ENCODE data around the gene RFLNA. TPM values are rescaled to one million over a fixed set of nuclear protein-coding genes. Genes with fewer than 3 reads are reported as not detected.

RFLNA gene
- total and polyA plus RNA-seq, 2 of the 13 experiments (the other 11 are each of a cell fraction or from before 2014, with no cell fraction given), result not detected

DNA sequence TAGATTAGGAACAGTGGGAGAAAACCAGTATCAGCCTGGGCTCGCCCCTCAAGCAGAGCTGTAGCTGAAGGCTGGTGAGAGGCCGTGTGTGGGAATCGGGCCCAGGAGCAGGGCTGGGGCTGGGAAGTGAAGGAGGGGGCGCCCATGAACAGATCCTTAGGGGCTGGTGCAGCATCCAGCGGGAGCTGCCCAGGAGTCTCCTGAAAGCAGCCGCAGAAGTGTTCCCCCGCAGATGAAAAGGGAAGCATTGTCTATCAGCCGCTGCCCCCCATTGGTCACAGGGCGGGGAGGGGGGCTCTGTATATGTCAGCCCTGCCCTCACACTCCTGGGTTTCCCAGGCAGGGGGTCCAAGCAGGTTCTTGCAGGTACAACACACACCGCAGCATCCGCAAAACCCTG is 15.6 kb upstream of the RFLNA start:
- BruUV-seq (replicated peaks), result no TSS peak
- Histone ChIP-seq H3K27ac (ENCODE audit: extremely low read length, insufficient read depth, low read length) (no peak overlapping the region), H3K4me3 (replicated peaks in 1 of 3; ENCODE audit: insufficient read depth in 1 of 3, low read depth in 2 of 3, low read length in 3 of 3) (peak overlapping the region in 1 of 3 experiments; percentile 20; a peak in 1 of 6 replicates), H3K9me3 (ENCODE audit: low read length) (no peaks in the 10 kb centered on the region), H3K79me2 (ENCODE audit: insufficient read depth, low read length) (no peaks in the 10 kb centered on the region), H3K4me1 (ENCODE audit: insufficient read depth, low read length) (peaks cover 43% of the 10 kb centered on the region), H3K9ac (ENCODE audit: insufficient read depth, low read depth, low read length) (no peak overlapping the region), H3K27me3 (ENCODE audit: control insufficient read depth in 1 of 2, insufficient read depth in 2 of 2, low read length in 2 of 2) (peaks cover 0 to 18% of the 10 kb centered on the region in 2 experiments; a peak in 2 of 5 replicates), H3K36me3 (replicated peaks in 1 of 2; ENCODE audit: control insufficient read depth in 1 of 2, insufficient read depth in 2 of 2, low read length in 2 of 2) (no peaks in the 10 kb centered on the region), H2AFZ (ENCODE audit: low read length) (no peak overlapping the region), H3K4me2 (ENCODE audit: low read depth, low read length) (peak overlapping the region; percentile 64; the same call in 1 of the 2 replicates), H4K20me1 (ENCODE audit: insufficient read depth, low read length) (no peaks in the 10 kb centered on the region; the same call in 1 of the 2 replicates)
- FAIRE-seq (no peak), DNase-seq (ENCODE audit: low spot score) (no peak), ATAC-seq (no peak)
- ChIA-PET POLR2A (no interaction called here), CTCF (ENCODE audit: low intra/inter-chr PET ratio, low total read pairs) (no interaction called here)
- in situ Hi-C loops (cut with HindIII; ENCODE audit: extremely low pct_ligation_motif_present, low pct_unique_long_range_greater_than_20kb) (no loop called here), intact Hi-C loops (cut with micrococcal nuclease; ENCODE audit: unreplicated experiment) (no loop called here)
- WGBS (ENCODE audit: low lambda C conversion rate), result 82% methylated on average over 11 of the region's 11 CpGs
- TF ChIP-seq SMAD1 (CRISPR knock-in tag; IDR thresholded peaks at IDR 0.05; ENCODE audit: borderline replicate concordance, low read depth) (no peak), SRSF1 (optimal IDR thresholded peaks at IDR 0.05; ENCODE audit: low read depth, low read length) (peak; percentile 36)
- TF ChIP-seq, protein P1, sequence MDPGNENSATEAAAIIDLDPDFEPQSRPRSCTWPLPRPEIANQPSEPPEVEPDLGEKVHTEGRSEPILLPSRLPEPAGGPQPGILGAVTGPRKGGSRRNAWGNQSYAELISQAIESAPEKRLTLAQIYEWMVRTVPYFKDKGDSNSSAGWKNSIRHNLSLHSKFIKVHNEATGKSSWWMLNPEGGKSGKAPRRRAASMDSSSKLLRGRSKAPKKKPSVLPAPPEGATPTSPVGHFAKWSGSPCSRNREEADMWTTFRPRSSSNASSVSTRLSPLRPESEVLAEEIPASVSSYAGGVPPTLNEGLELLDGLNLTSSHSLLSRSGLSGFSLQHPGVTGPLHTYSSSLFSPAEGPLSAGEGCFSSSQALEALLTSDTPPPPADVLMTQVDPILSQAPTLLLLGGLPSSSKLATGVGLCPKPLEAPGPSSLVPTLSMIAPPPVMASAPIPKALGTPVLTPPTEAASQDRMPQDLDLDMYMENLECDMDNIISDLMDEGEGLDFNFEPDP (CRISPR knock-in tag; conservative IDR thresholded peaks at IDR 0.05), result 0 out of 2 replicates have a peak, but pooled peaks have one; percentile 88

DNA sequence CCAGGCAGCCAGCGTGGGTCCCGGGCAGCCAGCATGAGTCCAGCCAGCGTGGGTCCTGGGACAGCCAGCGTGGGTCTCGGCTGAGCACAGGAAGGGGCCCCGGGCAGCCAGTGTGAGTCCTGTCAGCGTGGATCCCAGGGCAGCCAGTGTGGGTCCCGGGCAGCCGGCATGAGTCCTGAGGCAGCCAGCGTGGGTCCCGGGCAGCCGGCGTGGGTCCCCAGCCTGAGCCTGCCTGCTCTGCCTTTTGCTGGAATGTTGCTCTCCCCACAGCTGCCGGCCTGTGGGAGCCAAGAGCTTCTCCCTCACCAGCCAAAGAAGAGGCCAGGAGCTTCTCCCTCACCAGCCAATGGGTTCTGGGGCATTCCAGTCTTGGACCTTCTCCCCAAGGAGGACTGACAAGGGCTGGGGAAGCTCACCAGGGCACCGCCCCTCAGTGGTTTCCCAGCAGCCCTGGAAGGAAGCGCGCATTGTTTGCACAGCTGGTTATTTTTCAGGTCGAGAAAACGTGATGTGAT is 15.0 kb upstream of the RFLNA start:
- in situ Hi-C loops (cut with HindIII; ENCODE audit: extremely low pct_ligation_motif_present, low pct_unique_long_range_greater_than_20kb), result no loop called here
- H2AFZ ChIP-seq (ENCODE audit: low read length), result no peak overlapping the region
- DNase-seq (ENCODE audit: low spot score), result no peak
- no peak overlapping the region for H3K27ac ChIP-seq (ENCODE audit: extremely low read length, insufficient read depth, low read length)
- peaks cover 3% of the 10 kb centered on the region; the same call in 1 of the 2 replicates for H3K9me3 ChIP-seq (ENCODE audit: low read length)
- ChIA-PET POLR2A (no interaction called here), CTCF (ENCODE audit: low intra/inter-chr PET ratio, low total read pairs) (no interaction called here)
- H3K9ac ChIP-seq (ENCODE audit: insufficient read depth, low read depth, low read length), result no peak overlapping the region
- peaks cover 0 to 24% of the 10 kb centered on the region in 2 experiments; a peak in 2 of 5 replicates for H3K27me3 ChIP-seq (ENCODE audit: control insufficient read depth in 1 of 2, insufficient read depth in 2 of 2, low read length in 2 of 2)
- H3K4me1 ChIP-seq (ENCODE audit: insufficient read depth, low read length), result peaks cover 39% of the 10 kb centered on the region
- no peak for FAIRE-seq
- no peaks in the 10 kb centered on the region for H3K36me3 ChIP-seq (replicated peaks in 1 of 2; ENCODE audit: control insufficient read depth in 1 of 2, insufficient read depth in 2 of 2, low read length in 2 of 2)
- 20% methylated on average over 3 of the region's 19 CpGs for WGBS (ENCODE audit: low lambda C conversion rate)
- 0 out of 2 replicates have a peak, but pooled peaks have one; percentile 21 for TF ChIP-seq ZNF788 (CRISPR knock-in tag; IDR thresholded peaks at IDR 0.05; ENCODE audit: borderline replicate concordance)
- TF ChIP-seq, protein P2, sequence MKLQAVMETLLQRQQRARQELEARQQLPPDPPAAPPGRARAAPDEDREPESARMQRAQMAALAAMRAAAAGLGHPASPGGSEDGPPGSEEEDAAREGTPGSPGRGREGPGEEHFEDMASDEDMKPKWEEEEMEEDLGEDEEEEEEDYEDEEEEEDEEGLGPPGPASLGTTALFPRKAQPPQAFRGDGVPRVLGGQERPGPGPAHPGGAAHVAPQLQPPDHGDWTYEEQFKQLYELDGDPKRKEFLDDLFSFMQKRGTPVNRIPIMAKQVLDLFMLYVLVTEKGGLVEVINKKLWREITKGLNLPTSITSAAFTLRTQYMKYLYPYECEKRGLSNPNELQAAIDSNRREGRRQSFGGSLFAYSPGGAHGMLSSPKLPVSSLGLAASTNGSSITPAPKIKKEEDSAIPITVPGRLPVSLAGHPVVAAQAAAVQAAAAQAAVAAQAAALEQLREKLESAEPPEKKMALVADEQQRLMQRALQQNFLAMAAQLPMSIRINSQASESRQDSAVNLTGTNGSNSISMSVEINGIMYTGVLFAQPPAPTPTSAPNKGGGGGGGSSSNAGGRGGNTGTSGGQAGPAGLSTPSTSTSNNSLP (IDR thresholded peaks at IDR 0.05; ENCODE audit: low read depth, low read length), result no peak
- no TSS peak for BruUV-seq (replicated peaks)
- intact Hi-C loops (cut with micrococcal nuclease; ENCODE audit: unreplicated experiment), result no loop called here
- ATAC-seq, result no peak
- H3K79me2 ChIP-seq (ENCODE audit: insufficient read depth, low read length), result no peaks in the 10 kb centered on the region
- H3K4me2 ChIP-seq (ENCODE audit: low read depth, low read length), result no peak overlapping the region
- H4K20me1 ChIP-seq (ENCODE audit: insufficient read depth, low read length), result no peaks in the 10 kb centered on the region; the same call in 1 of the 2 replicates
- H3K4me3 ChIP-seq (replicated peaks in 1 of 3; ENCODE audit: insufficient read depth in 1 of 3, low read depth in 2 of 3, low read length in 3 of 3), result no peak overlapping the region
